ENCODE data around the gene COMT.

The COMT gene

GRCh38 chr22:20014526-20015186 is 73.1 kb downstream of the COMT start:
- no peak for DNase-seq

DNA sequence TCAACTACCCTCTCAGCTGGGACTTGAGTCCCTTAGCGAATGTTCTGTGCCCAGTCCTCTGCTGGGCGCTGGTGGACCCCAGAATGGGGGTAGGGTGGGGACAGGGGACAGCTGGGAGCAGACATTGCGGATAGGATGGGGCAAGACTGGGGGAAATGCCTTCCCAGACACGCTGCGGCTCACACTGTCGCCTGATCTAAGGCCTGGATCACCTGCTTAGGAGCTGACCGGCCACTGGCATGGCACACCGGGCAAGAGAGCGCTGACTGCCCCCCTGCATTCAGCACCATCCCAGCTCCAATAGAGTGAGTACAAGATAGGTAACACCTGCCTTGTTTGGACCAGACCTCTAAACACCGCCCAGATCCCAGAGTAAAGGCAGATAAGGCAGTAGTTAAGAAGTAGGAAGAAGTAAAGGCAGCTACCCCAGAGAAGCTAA is 73.6 kb downstream of the COMT start:
- DNase-seq: no peak

- DNase-seq: no peak
These were observed 74.6 kb downstream of the COMT start for GRCh38 chr22:20015971-20016733.

DNA sequence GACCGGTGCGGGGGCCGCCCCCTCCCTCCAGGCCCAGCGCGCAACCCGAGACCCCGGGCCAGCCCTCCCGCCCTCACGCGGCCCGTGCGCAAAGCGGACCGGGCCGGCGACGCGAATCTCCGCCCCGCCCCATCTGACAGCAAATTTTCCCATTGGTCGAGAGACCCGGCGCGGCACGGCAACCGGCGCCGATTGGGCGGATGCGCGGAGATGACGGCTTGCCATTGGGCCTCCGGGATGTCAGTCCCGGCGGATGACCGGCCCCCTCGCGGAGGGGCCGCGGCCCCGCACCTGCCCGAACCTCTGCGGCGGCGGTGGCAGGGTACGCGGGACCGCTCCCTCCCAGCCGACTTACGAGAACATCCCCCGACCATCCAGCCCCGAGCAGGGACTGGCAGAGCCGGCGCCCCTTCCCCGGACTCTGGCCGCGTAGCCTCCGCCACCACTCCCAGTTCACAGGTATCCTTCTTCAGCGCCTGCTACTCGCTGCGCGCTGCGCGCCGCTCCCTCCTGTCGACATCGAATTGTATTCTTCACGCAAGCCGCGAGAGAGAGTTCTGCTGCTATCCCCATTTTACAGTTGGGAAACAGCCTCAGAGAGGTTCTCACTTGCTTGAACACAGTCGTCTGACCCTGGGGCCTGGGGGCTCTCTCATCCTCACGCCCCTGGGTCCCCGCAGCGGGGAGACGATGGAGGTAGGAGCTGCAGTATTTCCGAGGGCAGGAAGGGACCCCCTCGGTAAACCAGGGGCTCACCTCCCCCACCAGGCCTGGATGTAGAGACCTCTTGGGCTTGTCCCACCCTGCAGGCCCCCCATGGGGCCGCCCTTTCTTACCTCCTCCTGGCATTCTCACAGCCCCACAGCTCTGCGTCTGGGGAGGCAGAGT is 75.4 kb downstream of the COMT start, which contains the start of gene ARVCF:
ARVCF (minus strand) TSS at position 90 of the 888 bp plus-strand sequence. CDS start 26,029 bp downstream, outside the sequence.
- peak; percentile 56 for DNase-seq

DNA sequence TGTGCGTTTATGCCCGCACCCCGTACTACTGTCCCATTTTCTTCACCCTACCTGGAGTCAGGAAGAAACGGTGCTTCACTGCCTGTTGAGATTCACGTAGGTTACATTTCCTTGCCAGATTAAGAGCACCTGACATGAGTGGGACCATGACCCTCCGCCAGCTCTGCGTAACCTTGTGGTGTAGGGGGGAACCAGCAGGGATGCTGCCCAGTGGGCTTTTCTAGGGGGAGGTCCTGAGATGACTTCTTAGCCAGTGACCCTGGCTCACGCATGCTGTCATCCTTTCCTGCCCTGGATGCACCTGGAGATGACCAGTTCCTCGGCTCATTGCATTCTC is 76.0 kb downstream of the COMT start:
- no peak for DNase-seq

DNA sequence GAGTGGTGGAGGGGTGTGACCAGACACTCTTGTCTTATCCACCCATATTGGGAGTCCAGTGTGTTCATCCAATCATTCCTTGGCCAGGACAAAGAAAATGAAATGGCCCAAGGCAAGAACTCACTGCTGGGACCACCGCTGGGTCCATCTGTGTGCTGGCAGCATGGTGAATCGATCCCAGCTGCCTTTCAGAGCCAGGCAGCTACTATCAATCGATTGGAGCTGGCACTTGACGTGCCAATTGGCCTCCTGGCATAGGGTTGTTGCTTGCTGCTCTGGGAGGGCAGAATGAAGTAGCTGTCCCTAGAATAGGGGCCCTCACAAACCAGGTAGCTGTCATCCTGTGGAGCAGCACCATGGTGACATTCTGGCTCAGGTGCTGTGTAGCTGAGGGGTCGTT is 76.4 kb downstream of the COMT start:
- no peak for DNase-seq

Data from NCI-H524 treated with DMSO at 0.1 percent for 48 hours (cell line).